ENCODE data around the gene PBLD. TPM values are rescaled to one million over a fixed set of nuclear protein-coding genes. Genes with fewer than 3 reads are reported as not detected.
"Not testable (repeated sequence)": the region's sequence is repeated elsewhere in the genome, so short reads cannot be mapped to it uniquely, and the experiment has no call there.

The PBLD gene
- total RNA-seq, 3 donors from 2014 or later, result 5.9 to 16.2 (median 7.2) TPM

GRCh38 chr10:68290736-68291135, 42.0 kb downstream of the PBLD start:
- DNase-seq (ENCODE audit: low spot score in 2 of 2), result no peak
- no peak overlapping the region for H3K27ac ChIP-seq
- H3K27me3 ChIP-seq, result no peaks in the 10 kb centered on the region
- TF ChIP-seq POLR2A (IDR thresholded peaks at IDR 0.05), result no peak
- no peak for TF ChIP-seq CTCF (IDR thresholded peaks at IDR 0.05)
- TF ChIP-seq POLR2AphosphoS5 (IDR thresholded peaks at IDR 0.05), result no peak
- H3K9me3 ChIP-seq, result no peaks in the 10 kb centered on the region
- intact Hi-C loops (cut with DNase I; ENCODE audit: low total_unique reads), result no loop called here
- no peaks in the 10 kb centered on the region for H3K4me1 ChIP-seq
- no peaks in the 10 kb centered on the region for H3K36me3 ChIP-seq
- no peak overlapping the region for H3K4me3 ChIP-seq

GRCh38 chr10:68288717-68289116, 44.0 kb downstream of the PBLD start:
- intact Hi-C loops (cut with DNase I; ENCODE audit: low total_unique reads), result no loop called here
- Histone ChIP-seq H3K36me3 (no peaks in the 10 kb centered on the region), H3K27ac (no peak overlapping the region), H3K4me1 (no peaks in the 10 kb centered on the region), H3K4me3 (no peak overlapping the region), H3K27me3 (no peaks in the 10 kb centered on the region), H3K9me3 (no peaks in the 10 kb centered on the region)
- no peak for DNase-seq (ENCODE audit: low spot score in 2 of 2)
- TF ChIP-seq POLR2AphosphoS5 (IDR thresholded peaks at IDR 0.05) (no peak), POLR2A (IDR thresholded peaks at IDR 0.05) (no peak), CTCF (IDR thresholded peaks at IDR 0.05) (no peak)

GRCh38 chr10:68284062-68285001, 48.4 kb downstream of the PBLD start:
- Histone ChIP-seq H3K36me3 (no peaks in the 10 kb centered on the region), H3K4me3 (no peak overlapping the region), H3K27me3 (no peaks in the 10 kb centered on the region), H3K4me1 (no peaks in the 10 kb centered on the region), H3K27ac (no peak overlapping the region), H3K9me3 (no peaks in the 10 kb centered on the region)
- no peak for DNase-seq (ENCODE audit: low spot score in 2 of 2)
- TF ChIP-seq POLR2A (IDR thresholded peaks at IDR 0.05), result no peak
- intact Hi-C loops (cut with DNase I; ENCODE audit: low total_unique reads), result no loop called here

GRCh38 chr10:68280758-68281157, 52.0 kb downstream of the PBLD start:
- DNase-seq (ENCODE audit: low spot score in 2 of 2), result no peak
- intact Hi-C loops (cut with DNase I; ENCODE audit: low total_unique reads), result no loop called here
- no peak overlapping the region for H3K27ac ChIP-seq
- H3K4me1 ChIP-seq, result no peaks in the 10 kb centered on the region
- no peaks in the 10 kb centered on the region for H3K27me3 ChIP-seq
- no peaks in the 10 kb centered on the region for H3K36me3 ChIP-seq
- H3K9me3 ChIP-seq, result peaks cover 8% of the 10 kb centered on the region in 2 donors
- H3K4me3 ChIP-seq, result no peak overlapping the region
- no peak for TF ChIP-seq CTCF (IDR thresholded peaks at IDR 0.05)
- TF ChIP-seq POLR2AphosphoS5 (IDR thresholded peaks at IDR 0.05), result no peak
- TF ChIP-seq POLR2A (IDR thresholded peaks at IDR 0.05), result no peak

GRCh38 chr10:68278906-68279753, 53.6 kb downstream of the PBLD start:
- H3K9me3 ChIP-seq; H3K27ac ChIP-seq; H3K36me3 ChIP-seq; H3K4me1 ChIP-seq; DNase-seq (ENCODE audit: low spot score in 2 of 2); intact Hi-C loops (cut with DNase I; ENCODE audit: low total_unique reads); H3K27me3 ChIP-seq; H3K4me3 ChIP-seq: not testable (repeated sequence)

GRCh38 chr10:68277814-68278213, 54.9 kb downstream of the PBLD start:
- H3K27ac ChIP-seq; H3K36me3 ChIP-seq; intact Hi-C loops (cut with DNase I; ENCODE audit: low total_unique reads): not testable (repeated sequence)

More at GRCh38 chr10:68277814-68278213, 54.9 kb downstream of the PBLD start:
- not testable (repeated sequence) for H3K4me1 ChIP-seq; H3K27me3 ChIP-seq; H3K9me3 ChIP-seq; H3K4me3 ChIP-seq; DNase-seq (ENCODE audit: low spot score in 2 of 2)
